T follicular helper cell (primary cell): ENCODE measurements around the gene KRT33B.
"Not testable (repeated sequence)": the region's sequence is repeated elsewhere in the genome, so short reads cannot be mapped to it uniquely, and the experiment has no call there.

Source experiments
- DNase-seq: peaks from one replicate; pipeline ENCODE4 v3.0.0-alpha.2; 2020; ENCODE audit warnings: low read depth

The KRT33B gene

GRCh38 chr17:41393826-41394225 lies 24.2 kb upstream of the KRT33B start:
- no peak for DNase-seq

- DNase-seq: no peak
Measured at GRCh38 chr17:41393294-41393693, 23.7 kb upstream of the KRT33B start.

GRCh38 chr17:41392278-41392677 lies 22.7 kb upstream of the KRT33B start:
- no peak for DNase-seq

- no peak for DNase-seq
Measured at GRCh38 chr17:41391535-41391934, 21.9 kb upstream of the KRT33B start.

GRCh38 chr17:41390411-41390938 lies 20.9 kb upstream of the KRT33B start:
- no peak for DNase-seq

- DNase-seq: no peak
Measured at GRCh38 chr17:41387670-41388069, 18.1 kb upstream of the KRT33B start.

- DNase-seq: no peak
Measured at GRCh38 chr17:41386227-41386626, 16.6 kb upstream of the KRT33B start.

GRCh38 chr17:41383690-41384089 lies 14.1 kb upstream of the KRT33B start:
- DNase-seq: no peak

- DNase-seq: no peak
Measured at GRCh38 chr17:41382394-41382793, 12.8 kb upstream of the KRT33B start.

GRCh38 chr17:41381943-41382342 lies 12.3 kb upstream of the KRT33B start, which contains the start of gene KRT34:
Gene KRT34, minus strand, starts transcription at chr17:41382306. Its CDS starts 60 bp downstream, at chr17:41382246.
- DNase-seq: not testable (repeated sequence)

- DNase-seq: not testable (repeated sequence)
Measured at GRCh38 chr17:41380091-41380490, 10.5 kb upstream of the KRT33B start.

GRCh38 chr17:41377546-41377945 lies 7.9 kb upstream of the KRT33B start:
- no peak for DNase-seq

GRCh38 chr17:41369023-41369422 lies 590 bp downstream of the KRT33B start:
- no peak for DNase-seq

- DNase-seq: no peak
Measured at GRCh38 chr17:41367426-41368075, 2.1 kb downstream of the KRT33B start.

GRCh38 chr17:41366070-41366469 lies 3.5 kb downstream of the KRT33B start:
- no peak for DNase-seq

- DNase-seq: no peak
Measured at GRCh38 chr17:41363881-41364280, 5.7 kb downstream of the KRT33B start.

GRCh38 chr17:41360296-41360995 lies 9.2 kb downstream of the KRT33B start:
- no peak for DNase-seq

GRCh38 chr17:41354536-41354935 lies 15.1 kb downstream of the KRT33B start:
- no peak for DNase-seq

GRCh38 chr17:41352597-41353366 lies 16.8 kb downstream of the KRT33B start:
- no peak for DNase-seq

GRCh38 chr17:41351177-41351576 lies 18.4 kb downstream of the KRT33B start:
- no peak for DNase-seq

GRCh38 chr17:41350381-41350878 lies 19.2 kb downstream of the KRT33B start, which contains the start of gene KRT33A:
Gene KRT33A, minus strand, starts transcription at chr17:41350828. Its CDS starts 61 bp downstream, at chr17:41350767.
- not testable (repeated sequence) for DNase-seq
